HG03108 (cell line): ENCODE data around the gene SKIC8.
A peak's percentile ranks its signal among the peaks of the same experiment; 100 is the strongest.

Experiments used
- ATAC-seq: cut with Tn5 transposase; IDR thresholded peaks from one replicate; pipeline ENCODE4 v1.9.1; 2021; ENCODE audit warnings: moderate library complexity; ENCODE audit not compliant: unreplicated experiment

The SKIC8 gene

GRCh38 chr15:78299101-78299930, at the start of gene SKIC8:
Gene SKIC8, minus strand, starts transcription at chr15:78299609. Its CDS starts 3,923 bp downstream, at chr15:78295686.
- peak; percentile 75 for ATAC-seq

- ATAC-seq: no peak
Observed at GRCh38 chr15:78347586-78348543, 48.5 kb upstream of the SKIC8 start.

GRCh38 chr15:78345396-78346125, 46.2 kb upstream of the SKIC8 start:
- no peak for ATAC-seq

GRCh38 chr15:78343276-78344060, 44.1 kb upstream of the SKIC8 start:
- no peak for ATAC-seq

- ATAC-seq: no peak
Observed at GRCh38 chr15:78342021-78342420, 42.6 kb upstream of the SKIC8 start.

- ATAC-seq: no peak
Observed at GRCh38 chr15:78341057-78341987, 41.9 kb upstream of the SKIC8 start.

GRCh38 chr15:78340231-78341056, 41.0 kb upstream of the SKIC8 start, which contains the start of gene CRABP1:
Gene CRABP1, plus strand, starts transcription at chr15:78340353. Its CDS starts 76 bp downstream, at chr15:78340429.
- ATAC-seq: no peak

GRCh38 chr15:78339559-78339958, 40.1 kb upstream of the SKIC8 start:
- no peak for ATAC-seq

- ATAC-seq: no peak
Observed at GRCh38 chr15:78338781-78339180, 39.4 kb upstream of the SKIC8 start.

- no peak for ATAC-seq
Observed at GRCh38 chr15:78335985-78336384, 36.6 kb upstream of the SKIC8 start.

- ATAC-seq: no peak
Observed at GRCh38 chr15:78334845-78335244, 35.4 kb upstream of the SKIC8 start.

GRCh38 chr15:78329625-78330024, 30.2 kb upstream of the SKIC8 start:
- no peak for ATAC-seq

GRCh38 chr15:78327466-78327865, 28.1 kb upstream of the SKIC8 start:
- ATAC-seq: no peak

GRCh38 chr15:78325092-78325843, 25.9 kb upstream of the SKIC8 start:
- ATAC-seq: no peak

GRCh38 chr15:78324144-78324543, 24.7 kb upstream of the SKIC8 start:
- ATAC-seq: no peak

GRCh38 chr15:78323693-78324092, 24.3 kb upstream of the SKIC8 start:
- no peak for ATAC-seq

GRCh38 chr15:78322724-78323521, 23.5 kb upstream of the SKIC8 start:
- no peak for ATAC-seq
